H9 (cell line): ENCODE data around the gene SDK1. TPM values are rescaled to one million over a fixed set of nuclear protein-coding genes. Genes with fewer than 3 reads are reported as not detected.

Experiments
- DNase-seq: peaks from one replicate; pipeline ENCODE4 v3.0.0-alpha.2; 2017
- H2AFZ ChIP-seq: one replicate; pipeline ENCODE4 v1.6.1; 2013; ENCODE audit warnings: mild to moderate bottlenecking, low read length, control low read depth, moderate library complexity
- H2AK5ac ChIP-seq: 2 replicates; pipeline ENCODE4 v1.6.1; 2013; ENCODE audit warnings: low read length, control low read depth, mixed read lengths; ENCODE audit not compliant: insufficient read length
- H2BK120ac ChIP-seq: one replicate; pipeline ENCODE4 v1.6.1; 2013; ENCODE audit warnings: low read depth, mild to moderate bottlenecking, low read length, control low read depth, inconsistent platforms; ENCODE audit not compliant: poor library complexity, severe bottlenecking
- H2BK12ac ChIP-seq: 2 replicates; pipeline ENCODE4 v1.6.1; 2013; ENCODE audit warnings: low read length, control low read depth, mixed read lengths, low read depth; ENCODE audit not compliant: insufficient read length
- H2BK15ac ChIP-seq: 2 replicates; pipeline ENCODE4 v1.6.1; 2013; ENCODE audit warnings: low read depth, low read length, control low read depth
- H2BK20ac ChIP-seq: one replicate; pipeline ENCODE4 v1.6.1; 2013; ENCODE audit warnings: low read depth, mild to moderate bottlenecking, low read length, control low read depth, inconsistent platforms; ENCODE audit not compliant: poor library complexity, severe bottlenecking
- H2BK5ac ChIP-seq: 2 replicates; pipeline ENCODE4 v1.6.1; 2013; ENCODE audit warnings: low read length, control low read depth, mixed read lengths; ENCODE audit not compliant: insufficient read length
- H3K14ac ChIP-seq: 2 replicates; pipeline ENCODE4 v1.6.1; 2013; ENCODE audit warnings: low read length, control low read depth; ENCODE audit not compliant: insufficient read depth
- H3K18ac ChIP-seq: 2 replicates; pipeline ENCODE4 v1.6.1; 2013; ENCODE audit warnings: low read depth, mild to moderate bottlenecking, mixed read lengths, low read length, control low read depth; ENCODE audit not compliant: insufficient read length
- H3K23ac ChIP-seq: 2 replicates; pipeline ENCODE4 v1.6.1; 2013; ENCODE audit warnings: low read length, control low read depth, mixed read lengths, low read depth; ENCODE audit not compliant: insufficient read length
- H3K23me2 ChIP-seq: 2 replicates; pipeline ENCODE4 v1.6.1; 2013; ENCODE audit warnings: low read depth, mild to moderate bottlenecking, mixed read lengths, low read length, control low read depth; ENCODE audit not compliant: insufficient read length, poor library complexity, severe bottlenecking
- H3K27ac ChIP-seq: 2 replicates; pipeline ENCODE4 v1.5.1; 2013; ENCODE audit warnings: low read length, control low read depth, mixed read lengths, low read depth; ENCODE audit not compliant: insufficient read length
- H3K27me3 ChIP-seq: 2 replicates; pipeline ENCODE4 v1.6.1; 2013; ENCODE audit warnings: low read length, control low read depth, inconsistent platforms; ENCODE audit not compliant: insufficient read depth
- H3K4ac ChIP-seq: 2 replicates; pipeline ENCODE4 v1.6.1; 2013; ENCODE audit warnings: low read depth, mild to moderate bottlenecking, control low read depth, inconsistent platforms, low read length, moderate library complexity
- H3K4me1 ChIP-seq: 2 replicates; pipeline ENCODE4 v1.6.1; 2013; ENCODE audit warnings: low read length, control low read depth, inconsistent platforms; ENCODE audit not compliant: insufficient read depth
- H3K4me2 ChIP-seq: 2 replicates; pipeline ENCODE4 v1.6.1; 2013; ENCODE audit warnings: low read length, control low read depth, mixed read lengths; ENCODE audit not compliant: insufficient read length, insufficient read depth
- H3K56ac ChIP-seq: 2 replicates; pipeline ENCODE4 v1.6.1; 2013; ENCODE audit warnings: low read depth, mild to moderate bottlenecking, mixed read lengths, low read length, control low read depth; ENCODE audit not compliant: insufficient read length
- H3K79me1 ChIP-seq: 2 replicates; pipeline ENCODE4 v1.6.1; 2013; ENCODE audit warnings: low read depth, mild to moderate bottlenecking, moderate library complexity, low read length, control low read depth, inconsistent platforms; ENCODE audit not compliant: insufficient read depth, poor library complexity, severe bottlenecking
- H3K79me2 ChIP-seq: 2 replicates; pipeline ENCODE4 v1.6.1; 2013; ENCODE audit warnings: low read length, control low read depth, inconsistent platforms; ENCODE audit not compliant: insufficient read depth
- H3K9ac ChIP-seq: 2 replicates; pipeline ENCODE4 v1.6.1; 2013; ENCODE audit warnings: low read length, control low read depth, mixed read lengths; ENCODE audit not compliant: insufficient read length; ENCODE audit errors: extremely low read depth
- H3K9me3 ChIP-seq: one replicate; pipeline ENCODE4 v1.6.1; 2013; ENCODE audit warnings: low read depth, low read length, inconsistent platforms; ENCODE audit not compliant: control insufficient read depth
- H3T11ph ChIP-seq: one replicate; pipeline ENCODE4 v1.6.1; 2013; ENCODE audit warnings: mild to moderate bottlenecking, low read length, control low read depth, inconsistent platforms
- H4K20me1 ChIP-seq: one replicate; pipeline ENCODE4 v1.6.1; 2013; ENCODE audit not compliant: control insufficient read depth, insufficient read length, insufficient read depth
- H4K5ac ChIP-seq: 2 replicates; pipeline ENCODE4 v1.6.1; 2013; ENCODE audit warnings: low read depth, mild to moderate bottlenecking, mixed read lengths, low read length, control low read depth; ENCODE audit not compliant: insufficient read length
- H4K8ac ChIP-seq: replicated peaks from 2 replicates; pipeline ENCODE4 v1.6.1; 2013; ENCODE audit warnings: low read length, control low read depth, mixed read lengths, low read depth; ENCODE audit not compliant: insufficient read length
- H4K91ac ChIP-seq: 2 replicates; pipeline ENCODE4 v1.6.1; 2013; ENCODE audit warnings: low read depth, mild to moderate bottlenecking, moderate library complexity, mixed read lengths, low read length, control low read depth; ENCODE audit not compliant: insufficient read length
- H3K27ac Mint-ChIP-seq, 3 experiments: 2 replicates in 2 of 3; 3 replicates in 1 of 3; pipeline ENCODE4 v1.8.0; 2020 to 2021; ENCODE audit warnings: mixed read lengths in 3 of 3, mild to moderate bottlenecking in 1 of 3, moderate library complexity in 1 of 3
- H3K27me3 Mint-ChIP-seq: 2 replicates; pipeline ENCODE4 v1.8.0; 2021; ENCODE audit warnings: low read depth, mild to moderate bottlenecking, moderate library complexity, mixed read lengths
- H3K36me3 Mint-ChIP-seq, 3 experiments: 2 replicates in 2 of 3; 3 replicates in 1 of 3; pipeline ENCODE4 v1.8.0; 2020 to 2021; ENCODE audit warnings: low read depth in 3 of 3, mixed read lengths in 3 of 3; ENCODE audit not compliant: insufficient read depth in 1 of 3
- H3K4me1 Mint-ChIP-seq, 2 experiments: 2 replicates each; pipeline ENCODE4 v1.8.0; 2020; ENCODE audit warnings: mixed read lengths in 2 of 2
- H3K4me3 Mint-ChIP-seq, 2 experiments: 2 replicates in 1 of 2; 3 replicates in 1 of 2; pipeline ENCODE4 v1.8.0; 2020 to 2021; ENCODE audit warnings: mild to moderate bottlenecking in 2 of 2, mixed read lengths in 2 of 2, moderate library complexity in 1 of 2
- H3K9me3 Mint-ChIP-seq, 2 experiments: 2 replicates in 1 of 2; 3 replicates in 1 of 2; pipeline ENCODE4 v1.8.0; 2020; ENCODE audit warnings: mild to moderate bottlenecking in 2 of 2, mixed read lengths in 2 of 2, moderate library complexity in 1 of 2
- WGBS: extraction: QIAGEN DNeasy Blood & Tissue Kit; methylation state at CpG from one replicate; pipeline ENCODE4 v1.1.7; 2013; ENCODE audit warnings: missing lambda C conversion rate, low lambda C conversion rate, mixed read lengths; ENCODE audit not compliant: insufficient read length; ENCODE audit errors: extremely low coverage; 5-methylcytosine and 5-hydroxymethylcytosine counted together
- total RNA-seq: library from RNA; stranded (reverse); gene quantifications from 2 replicates; pipeline ENCODE4 v1.2.1, GENCODE V29; 2021
- TF ChIP-seq, protein P1 (sequence below): fragments of 200-600 bp; sonication (generic); conservative IDR thresholded peaks from 3 replicates; pipeline ENCODE4 v1.8.0; 2021; ENCODE audit warnings: antibody characterized with exemption, mild to moderate bottlenecking

The SDK1 gene
- total RNA-seq, 1 experiment from 2014 or later, result 8.7 TPM

DNA sequence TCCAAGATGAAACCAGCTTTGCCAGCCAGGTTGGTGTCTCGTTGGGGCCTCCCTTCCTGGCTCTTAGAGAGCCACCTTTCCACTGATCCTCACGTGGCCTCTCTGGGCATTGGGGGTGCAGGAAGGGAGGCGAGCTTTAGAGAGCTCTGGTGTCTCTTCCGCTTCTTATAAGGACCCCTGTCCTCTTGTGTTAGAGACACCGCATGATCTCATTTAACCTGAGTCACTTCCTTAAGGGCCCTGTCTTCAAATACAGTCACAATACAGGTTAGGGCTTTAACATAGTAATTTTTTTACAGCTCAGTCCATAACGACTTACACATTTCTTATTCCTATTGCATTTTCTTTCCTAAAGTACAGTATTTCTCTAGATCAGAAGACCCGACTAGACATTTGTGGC is 535.8 kb downstream of the SDK1 start:
- no peak overlapping the region for H3K4me3 Mint-ChIP-seq
- Histone ChIP-seq H3K23ac (no peak overlapping the region), H3K56ac (no peak overlapping the region), H2BK15ac (no peak overlapping the region), H3K9me3 (no peaks in the 10 kb centered on the region), H2BK20ac (no peak overlapping the region), H2AFZ (no peak overlapping the region), H4K8ac (no peak overlapping the region), H3K79me2 (no peaks in the 10 kb centered on the region), H3K14ac (no peak overlapping the region), H2BK12ac (no peak overlapping the region), H3K4me2 (no peak overlapping the region), H4K5ac (no peak overlapping the region), H4K20me1 (no peaks in the 10 kb centered on the region), H3K9ac (no peak overlapping the region), H4K91ac (no peak overlapping the region), H3K79me1 (no peaks in the 10 kb centered on the region), H3K4me1 (no peaks in the 10 kb centered on the region), H3T11ph (no peak overlapping the region), H3K4ac (no peak overlapping the region), H3K18ac (no peak overlapping the region), H3K27ac (no peak overlapping the region), H2AK5ac (no peak overlapping the region), H3K23me2 (no peaks in the 10 kb centered on the region), H2BK5ac (no peak overlapping the region), H2BK120ac (no peak overlapping the region), H3K27me3 (no peaks in the 10 kb centered on the region)
- no peaks in the 10 kb centered on the region for H3K4me1 Mint-ChIP-seq
- DNase-seq, result no peak
- no peak overlapping the region for H3K27ac Mint-ChIP-seq
- no CpG with 5 or more reads among the region's 7 CpGs for WGBS
- TF ChIP-seq, protein P1, sequence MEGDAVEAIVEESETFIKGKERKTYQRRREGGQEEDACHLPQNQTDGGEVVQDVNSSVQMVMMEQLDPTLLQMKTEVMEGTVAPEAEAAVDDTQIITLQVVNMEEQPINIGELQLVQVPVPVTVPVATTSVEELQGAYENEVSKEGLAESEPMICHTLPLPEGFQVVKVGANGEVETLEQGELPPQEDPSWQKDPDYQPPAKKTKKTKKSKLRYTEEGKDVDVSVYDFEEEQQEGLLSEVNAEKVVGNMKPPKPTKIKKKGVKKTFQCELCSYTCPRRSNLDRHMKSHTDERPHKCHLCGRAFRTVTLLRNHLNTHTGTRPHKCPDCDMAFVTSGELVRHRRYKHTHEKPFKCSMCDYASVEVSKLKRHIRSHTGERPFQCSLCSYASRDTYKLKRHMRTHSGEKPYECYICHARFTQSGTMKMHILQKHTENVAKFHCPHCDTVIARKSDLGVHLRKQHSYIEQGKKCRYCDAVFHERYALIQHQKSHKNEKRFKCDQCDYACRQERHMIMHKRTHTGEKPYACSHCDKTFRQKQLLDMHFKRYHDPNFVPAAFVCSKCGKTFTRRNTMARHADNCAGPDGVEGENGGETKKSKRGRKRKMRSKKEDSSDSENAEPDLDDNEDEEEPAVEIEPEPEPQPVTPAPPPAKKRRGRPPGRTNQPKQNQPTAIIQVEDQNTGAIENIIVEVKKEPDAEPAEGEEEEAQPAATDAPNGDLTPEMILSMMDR, result no peak
- H3K36me3 Mint-ChIP-seq, result no peaks in the 10 kb centered on the region
- H3K27me3 Mint-ChIP-seq, result peaks cover 1% of the 10 kb centered on the region; the same call in 1 of the 2 replicates
- H3K9me3 Mint-ChIP-seq, result no peaks in the 10 kb centered on the region
